HG03175 (cell line): ENCODE measurements around the gene CAMK1D.

ENCODE experiments used
- ATAC-seq: cut with Tn5 transposase; IDR thresholded peaks from one replicate; pipeline ENCODE4 v1.9.1; 2021; ENCODE audit warnings: mild to moderate bottlenecking, moderate library complexity; ENCODE audit not compliant: unreplicated experiment

Gene CAMK1D

DNA sequence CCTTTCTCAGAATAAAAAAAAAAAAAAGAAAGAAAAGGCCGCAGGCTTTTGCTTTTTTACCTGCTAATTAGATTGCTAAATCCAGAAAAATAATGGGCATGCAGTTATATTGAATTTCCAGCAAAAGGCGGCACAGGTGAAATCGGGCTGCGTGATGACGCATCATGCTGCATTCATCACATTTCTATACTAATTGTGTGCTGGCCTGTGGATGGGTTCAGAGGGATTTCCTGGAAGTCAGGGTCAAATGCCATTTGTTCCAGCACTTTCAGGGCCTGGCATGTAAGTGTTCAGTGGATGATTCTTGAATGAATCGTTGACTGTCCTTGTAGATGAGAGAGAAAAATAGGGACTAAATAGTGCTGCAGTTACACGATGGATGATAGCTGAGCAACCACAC, 292.7 kb downstream of the CAMK1D start:
- no peak for ATAC-seq

DNA sequence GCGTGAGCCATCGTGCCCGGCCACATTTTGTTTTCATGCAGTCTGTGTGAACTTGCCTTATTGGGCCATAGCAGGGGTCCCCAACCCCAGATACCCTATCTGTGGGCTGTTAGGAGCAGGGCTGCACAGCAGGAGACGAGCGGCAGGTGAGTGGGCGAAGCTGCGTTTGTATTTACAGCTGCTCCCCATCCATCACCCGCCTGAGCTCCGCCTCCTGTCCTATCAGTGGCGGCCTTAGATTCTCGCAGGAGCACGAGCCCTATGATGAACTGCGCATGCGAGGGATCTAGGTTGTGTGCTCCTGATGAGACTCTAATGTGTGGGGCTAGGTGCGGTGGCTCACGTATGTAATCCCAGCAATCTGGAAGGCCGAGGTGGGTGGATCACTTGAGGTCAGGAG, 293.9 kb downstream of the CAMK1D start:
- no peak for ATAC-seq

DNA sequence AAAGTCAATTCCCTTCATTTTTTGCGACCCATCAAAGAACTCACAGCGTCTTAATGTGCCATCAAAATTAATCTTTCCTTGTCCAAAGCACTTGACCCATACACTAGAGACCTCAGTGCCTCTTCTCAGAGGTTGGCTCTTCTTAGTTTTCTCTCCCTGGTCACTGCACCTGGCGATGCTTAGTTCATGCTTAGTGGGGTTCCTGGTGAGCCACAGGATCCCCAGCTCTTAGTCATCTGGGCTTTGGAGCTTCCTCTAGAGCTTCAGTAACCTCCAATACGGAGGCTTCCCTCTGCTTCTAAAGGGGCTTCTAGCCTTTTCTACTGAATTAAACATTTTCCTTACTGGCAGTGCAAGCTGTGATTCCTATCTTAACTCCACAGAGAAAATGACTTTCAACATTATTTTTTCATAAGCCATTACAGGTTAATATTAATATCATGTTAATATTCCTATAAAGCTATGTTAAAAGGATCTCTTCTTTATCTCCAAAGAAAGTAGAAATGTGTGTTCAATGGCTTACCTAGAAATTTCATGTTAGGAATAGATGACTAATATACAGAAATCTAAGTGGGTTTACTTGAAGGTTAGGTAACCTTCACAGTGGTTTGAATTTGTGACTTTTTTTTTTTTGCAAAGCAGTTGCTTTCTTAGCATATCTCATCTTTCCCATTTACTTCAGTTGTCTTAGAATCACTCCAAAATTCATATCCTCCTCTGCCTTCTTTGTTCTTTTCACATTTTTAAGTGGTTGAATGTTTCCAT, 295.2 kb downstream of the CAMK1D start:
- no peak for ATAC-seq

DNA sequence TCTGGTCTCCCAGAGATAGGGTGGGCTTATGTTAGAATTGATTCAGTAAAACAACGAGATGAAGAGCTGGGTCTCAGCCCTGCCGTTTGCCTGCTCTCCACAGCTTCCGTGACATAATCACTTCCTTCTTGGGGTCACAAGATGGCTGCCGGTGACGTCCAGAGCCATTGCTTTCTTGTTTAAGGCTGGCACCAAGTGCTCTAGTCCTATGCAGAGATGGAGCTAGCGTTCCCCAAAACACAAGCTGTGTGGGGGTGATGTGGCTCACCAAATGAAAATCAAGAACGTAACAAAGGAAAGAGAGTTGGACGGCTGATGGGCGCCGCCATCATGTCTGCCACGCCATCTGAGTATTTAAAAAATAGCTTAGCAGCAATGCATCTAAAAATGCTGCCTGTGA, 296.1 kb downstream of the CAMK1D start:
- ATAC-seq, result no peak

DNA sequence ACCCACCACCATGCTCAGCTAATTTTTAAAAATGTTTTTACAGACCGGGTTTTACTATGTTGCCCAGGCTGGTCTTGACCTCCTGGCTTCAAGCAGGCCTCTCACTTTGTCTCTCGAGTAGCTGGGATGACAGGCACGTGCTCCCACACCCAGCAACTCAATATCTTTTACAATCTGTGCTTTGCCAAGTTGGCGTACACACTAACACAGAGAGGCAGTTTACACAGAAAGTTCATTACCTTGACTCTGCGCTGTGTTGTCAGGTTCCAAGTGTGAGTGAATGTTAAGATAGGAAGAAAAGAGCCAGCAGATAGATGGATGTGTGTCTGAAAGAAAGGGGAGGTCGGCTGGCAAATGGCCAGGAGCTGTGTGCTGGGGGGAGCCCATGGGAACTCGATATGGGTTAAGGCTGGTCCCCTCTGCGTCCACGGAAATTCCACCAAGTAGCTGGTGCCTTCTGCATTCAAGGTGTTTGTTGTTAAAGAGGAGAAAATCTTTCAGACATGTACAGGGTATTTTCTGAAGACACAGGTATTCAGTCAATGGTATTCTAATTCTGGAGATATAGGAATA, 299.8 kb downstream of the CAMK1D start:
- no peak for ATAC-seq

DNA sequence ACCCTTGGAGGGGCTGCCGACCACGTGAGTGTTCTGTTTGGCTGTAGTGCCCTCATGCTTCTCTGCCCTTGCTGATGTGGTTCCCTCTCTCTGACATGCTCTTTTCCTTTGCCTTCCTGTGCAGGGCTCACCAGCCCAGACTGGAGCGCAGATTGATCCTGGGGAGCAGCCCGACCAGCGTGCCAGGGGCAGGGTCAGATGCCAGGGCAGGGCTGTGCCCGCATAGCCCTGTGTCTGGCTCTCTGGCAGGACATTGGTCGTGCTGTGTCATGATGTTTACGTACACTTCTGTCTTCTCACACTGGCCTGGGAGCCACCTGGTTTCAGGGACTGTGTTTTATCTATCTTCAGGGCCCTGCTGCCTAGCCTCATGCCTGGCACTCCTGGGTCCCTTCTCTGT, 300.8 kb downstream of the CAMK1D start:
- no peak for ATAC-seq

DNA sequence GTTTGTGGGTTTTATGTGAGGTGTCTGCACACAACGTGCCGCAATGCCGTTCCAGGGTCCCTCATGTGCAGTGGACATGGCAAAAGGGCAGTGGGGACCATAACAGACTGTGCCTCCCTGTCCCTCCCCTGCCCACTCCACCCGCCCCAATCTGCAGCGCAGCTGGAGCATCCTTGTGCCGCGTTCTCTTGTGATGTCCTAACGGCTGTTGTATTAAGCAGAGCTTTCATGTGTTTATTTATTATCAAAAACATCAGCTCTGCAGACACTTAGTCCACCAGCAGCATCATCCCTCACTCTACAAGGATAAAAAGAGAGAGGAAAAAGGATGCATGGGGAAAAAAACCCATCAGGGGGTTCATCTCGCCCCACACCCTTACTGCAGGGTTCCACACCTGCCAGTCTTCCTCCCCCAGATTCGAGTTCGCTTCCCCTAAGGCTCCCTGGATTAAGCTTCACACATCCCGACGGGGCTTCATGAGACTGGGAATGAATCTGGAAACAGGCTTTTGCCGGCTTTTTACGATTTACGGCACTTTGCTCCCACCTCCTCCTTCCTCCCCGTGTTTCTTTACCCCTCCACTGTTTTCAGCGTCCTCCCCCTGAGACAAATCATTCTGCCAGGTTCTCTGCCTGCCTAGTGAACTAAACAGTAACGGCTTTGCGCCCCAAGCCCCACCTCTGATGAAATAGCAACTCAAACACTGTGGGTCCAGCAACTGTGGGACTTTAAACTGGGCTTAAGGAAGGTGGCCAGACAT, 301.4 kb downstream of the CAMK1D start:
- ATAC-seq, result no peak

DNA sequence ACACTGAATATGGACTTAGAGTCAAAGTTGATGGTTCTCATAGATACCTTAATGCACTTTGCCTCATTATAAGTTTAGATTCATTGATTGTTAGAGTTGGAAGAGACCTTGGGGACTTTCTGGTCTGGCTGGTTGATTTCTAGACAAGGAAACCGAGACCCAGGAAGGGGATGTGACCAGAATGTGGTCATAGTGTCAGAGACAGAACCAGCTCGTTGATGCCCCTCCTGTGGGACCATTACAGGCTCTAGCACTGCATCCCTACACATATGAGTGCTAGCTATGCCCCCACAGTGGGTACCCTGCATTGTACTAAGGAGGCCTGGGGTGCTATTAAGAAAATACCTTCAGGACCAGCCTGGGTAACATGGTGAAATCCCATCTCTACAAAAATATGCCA, 306.6 kb downstream of the CAMK1D start:
- no peak for ATAC-seq

- ATAC-seq, result no peak
Observed at GRCh38 chr10:12656518-12657142, 307.3 kb downstream of the CAMK1D start.

GRCh38 chr10:12657489-12657888, 308.1 kb downstream of the CAMK1D start:
- no peak for ATAC-seq

GRCh38 chr10:12658526-12658925, 309.2 kb downstream of the CAMK1D start:
- no peak for ATAC-seq

GRCh38 chr10:12659706-12660105, 310.4 kb downstream of the CAMK1D start:
- ATAC-seq, result no peak

GRCh38 chr10:12660812-12661211, 311.5 kb downstream of the CAMK1D start:
- no peak for ATAC-seq

- no peak for ATAC-seq
Observed at GRCh38 chr10:12661671-12662070, 312.3 kb downstream of the CAMK1D start.

- no peak for ATAC-seq
Observed at GRCh38 chr10:12663863-12664262, 314.5 kb downstream of the CAMK1D start.

- ATAC-seq, result no peak
Observed at GRCh38 chr10:12665501-12665900, 316.2 kb downstream of the CAMK1D start.

- no peak for ATAC-seq
Observed at GRCh38 chr10:12667052-12667451, 317.7 kb downstream of the CAMK1D start.

- no peak for ATAC-seq
Observed at GRCh38 chr10:12668634-12669033, 319.3 kb downstream of the CAMK1D start.

- ATAC-seq, result no peak
Observed at GRCh38 chr10:12670004-12670403, 320.7 kb downstream of the CAMK1D start.

GRCh38 chr10:12675186-12675585, 325.8 kb downstream of the CAMK1D start:
- ATAC-seq, result no peak

DNA sequence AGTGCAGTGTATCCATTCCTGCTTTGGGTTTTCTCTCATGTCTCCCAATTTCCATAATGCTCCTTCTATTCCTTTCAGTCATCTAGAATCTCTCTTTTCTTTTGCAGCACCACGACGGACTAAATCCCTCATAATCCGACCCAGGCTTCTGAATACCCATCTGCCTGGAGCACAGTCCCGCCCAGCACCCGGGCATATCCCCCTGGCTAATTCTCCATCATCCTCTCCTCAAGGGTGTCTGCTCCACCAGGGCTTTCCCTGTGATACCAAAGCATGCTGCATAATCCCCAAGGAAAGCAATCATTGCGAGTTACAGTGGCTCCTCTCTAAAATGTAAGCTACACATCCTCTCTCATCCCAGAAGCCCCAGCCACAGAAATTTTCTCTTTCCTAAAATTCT, 330.3 kb downstream of the CAMK1D start:
- ATAC-seq, result no peak

- no peak for ATAC-seq
Observed at GRCh38 chr10:12681252-12681651, 331.9 kb downstream of the CAMK1D start.
